ENCODE measurements around the gene SPSB4.

DNA sequence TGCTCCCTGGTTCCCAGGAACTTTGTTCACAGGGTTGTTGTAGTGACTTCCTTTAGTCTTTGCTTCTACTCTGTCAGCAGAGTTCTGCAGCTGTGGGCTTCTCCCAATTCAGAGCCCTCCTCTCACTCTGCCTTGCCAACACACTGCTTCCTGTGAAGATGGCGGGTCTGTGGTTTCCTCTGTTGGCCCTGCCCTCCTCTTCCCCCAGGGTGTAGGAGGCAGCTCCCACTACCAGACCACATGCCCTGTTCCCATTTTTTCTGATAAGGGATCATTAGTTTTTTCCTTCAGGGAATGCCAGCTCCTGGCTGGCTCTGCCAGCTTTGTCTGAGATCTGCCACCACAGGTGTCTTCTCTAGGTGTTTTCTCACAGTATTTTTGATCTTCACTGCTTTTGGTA is 12.7 kb downstream of the SPSB4 start:
- TF ChIP-seq, protein P1, sequence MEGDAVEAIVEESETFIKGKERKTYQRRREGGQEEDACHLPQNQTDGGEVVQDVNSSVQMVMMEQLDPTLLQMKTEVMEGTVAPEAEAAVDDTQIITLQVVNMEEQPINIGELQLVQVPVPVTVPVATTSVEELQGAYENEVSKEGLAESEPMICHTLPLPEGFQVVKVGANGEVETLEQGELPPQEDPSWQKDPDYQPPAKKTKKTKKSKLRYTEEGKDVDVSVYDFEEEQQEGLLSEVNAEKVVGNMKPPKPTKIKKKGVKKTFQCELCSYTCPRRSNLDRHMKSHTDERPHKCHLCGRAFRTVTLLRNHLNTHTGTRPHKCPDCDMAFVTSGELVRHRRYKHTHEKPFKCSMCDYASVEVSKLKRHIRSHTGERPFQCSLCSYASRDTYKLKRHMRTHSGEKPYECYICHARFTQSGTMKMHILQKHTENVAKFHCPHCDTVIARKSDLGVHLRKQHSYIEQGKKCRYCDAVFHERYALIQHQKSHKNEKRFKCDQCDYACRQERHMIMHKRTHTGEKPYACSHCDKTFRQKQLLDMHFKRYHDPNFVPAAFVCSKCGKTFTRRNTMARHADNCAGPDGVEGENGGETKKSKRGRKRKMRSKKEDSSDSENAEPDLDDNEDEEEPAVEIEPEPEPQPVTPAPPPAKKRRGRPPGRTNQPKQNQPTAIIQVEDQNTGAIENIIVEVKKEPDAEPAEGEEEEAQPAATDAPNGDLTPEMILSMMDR (IDR thresholded peaks at IDR 0.05) = no peak
- TF ChIP-seq POLR2A (IDR thresholded peaks at IDR 0.05) = no peak
- TF ChIP-seq POLR2AphosphoS5 (IDR thresholded peaks at IDR 0.05) = no peak
- no peak for TF ChIP-seq EP300 (IDR thresholded peaks at IDR 0.05; ENCODE audit: low read depth)

Measured in transverse colon (tissue), 4 donors.